GM19397 (cell line): ENCODE results near the gene HIRIP3.
A peak's percentile ranks its signal among the peaks of the same experiment; 100 is the strongest.

ENCODE experiments used
- ATAC-seq: cut with Tn5 transposase; IDR thresholded peaks from one replicate; pipeline ENCODE4 v1.9.1; 2021; ENCODE audit warnings: mild to moderate bottlenecking, moderate library complexity; ENCODE audit not compliant: unreplicated experiment

The HIRIP3 gene

GRCh38 chr16:30000735-30001631 lies 5.6 kb upstream of the HIRIP3 start:
- ATAC-seq, result no peak

GRCh38 chr16:29999605-30000004 lies 4.2 kb upstream of the HIRIP3 start:
- no peak for ATAC-seq

- ATAC-seq, result no peak
Measured at GRCh38 chr16:29996766-29997250, 1.4 kb upstream of the HIRIP3 start.

GRCh38 chr16:29995911-29996765 lies 721 bp upstream of the HIRIP3 start, which contains the start of gene INO80E:
TSS of gene INO80E (plus strand) at chr16:29996241. CDS start at chr16:29996311, 70 bp downstream.
- peak; percentile 90 for ATAC-seq

- ATAC-seq, result peak; percentile 39
Measured at GRCh38 chr16:29994600-29995323, 655 bp downstream of the HIRIP3 start.

- ATAC-seq, result no peak
Measured at GRCh38 chr16:29993903-29994599, 1.4 kb downstream of the HIRIP3 start.

GRCh38 chr16:29993191-29993902 lies 2.1 kb downstream of the HIRIP3 start:
- no peak for ATAC-seq

GRCh38 chr16:29992344-29992967 lies 3.0 kb downstream of the HIRIP3 start:
- no peak for ATAC-seq

GRCh38 chr16:29991571-29991904 lies 3.9 kb downstream of the HIRIP3 start:
- no peak for ATAC-seq

- no peak for ATAC-seq
Measured at GRCh38 chr16:29990883-29991570, 4.4 kb downstream of the HIRIP3 start.

GRCh38 chr16:29990034-29990433 lies 5.4 kb downstream of the HIRIP3 start:
- ATAC-seq, result no peak

- ATAC-seq, result no peak
Measured at GRCh38 chr16:29989111-29989858, 6.1 kb downstream of the HIRIP3 start.

- no peak for ATAC-seq
Measured at GRCh38 chr16:29988346-29989075, 6.9 kb downstream of the HIRIP3 start.

- ATAC-seq, result no peak
Measured at GRCh38 chr16:29987371-29988085, 7.9 kb downstream of the HIRIP3 start.

- ATAC-seq, result no peak
Measured at GRCh38 chr16:29986931-29987330, 8.5 kb downstream of the HIRIP3 start.

- ATAC-seq, result no peak
Measured at GRCh38 chr16:29986231-29986630, 9.2 kb downstream of the HIRIP3 start.
